Activated CD4-positive, alpha-beta T cell treated with anti-CD3 and anti-CD28 coated beads, Interleukin-2, amount 10 ng/mL, durations not matched to agents 7 days and 5 days (primary cell): Measurements from ENCODE around the gene CNTN5. TPM values are rescaled to one million over a fixed set of nuclear protein-coding genes. Genes with fewer than 3 reads are reported as not detected.

Experiments used
- CTCF ChIA-PET: fragments of 350-600 bp; sonication (Branson Sonifier 250); formaldehyde crosslinking; loops from one replicate; lab custom pipeline; 2021; ENCODE audit warnings: antibody characterized with exemption; lab: Charles Lee
- POLR2A ChIA-PET: fragments of 350-600 bp; sonication (Branson Sonifier 250); formaldehyde crosslinking; loops from one replicate; lab custom pipeline; 2021; ENCODE audit warnings: antibody characterized with exemption; lab: Charles Lee
- DNase-seq: peaks from one replicate; pipeline ENCODE4 v3.0.0-alpha.2; 2020
- H3K27ac Mint-ChIP-seq: one replicate; pipeline ENCODE4 v1.8.0; 2021; ENCODE audit warnings: mild to moderate bottlenecking, moderate library complexity, mixed read lengths
- H3K27me3 Mint-ChIP-seq: one replicate; pipeline ENCODE4 v1.8.0; 2021; ENCODE audit warnings: mixed read lengths
- H3K36me3 Mint-ChIP-seq: one replicate; pipeline ENCODE4 v1.8.0; 2021; ENCODE audit warnings: low read depth, mixed read lengths
- H3K4me1 Mint-ChIP-seq: one replicate; pipeline ENCODE4 v1.8.0; 2021; ENCODE audit warnings: mixed read lengths
- H3K4me3 Mint-ChIP-seq: one replicate; pipeline ENCODE4 v1.8.0; 2021; ENCODE audit warnings: mild to moderate bottlenecking, moderate library complexity, mixed read lengths
- H3K9me3 Mint-ChIP-seq: one replicate; pipeline ENCODE4 v1.8.0; 2021; ENCODE audit warnings: mixed read lengths
- total RNA-seq, 2 experiments: library from RNA; stranded (reverse); gene quantifications; one replicate each; pipeline ENCODE4 v1.2.3, GENCODE V29; 2021

CNTN5 gene
- total RNA-seq, 2 experiments from 2014 or later, result not detected

GRCh38 chr11:99584830-99585229, 564.1 kb downstream of the CNTN5 start:
- Mint-ChIP-seq H3K4me1 (no peaks in the 10 kb centered on the region), H3K27me3 (no peaks in the 10 kb centered on the region), H3K27ac (no peak overlapping the region), H3K4me3 (no peak overlapping the region), H3K36me3 (no peaks in the 10 kb centered on the region), H3K9me3 (peaks cover 4% of the 10 kb centered on the region)
- ChIA-PET POLR2A (no interaction called here), CTCF (no interaction called here)
- no peak for DNase-seq

GRCh38 chr11:99585606-99586005, 564.9 kb downstream of the CNTN5 start:
- peaks cover 4% of the 10 kb centered on the region for H3K9me3 Mint-ChIP-seq
- DNase-seq, result no peak
- no peaks in the 10 kb centered on the region for H3K4me1 Mint-ChIP-seq
- CTCF ChIA-PET, result no interaction called here
- H3K27ac Mint-ChIP-seq, result no peak overlapping the region
- H3K36me3 Mint-ChIP-seq, result no peaks in the 10 kb centered on the region
- no peak overlapping the region for H3K4me3 Mint-ChIP-seq
- POLR2A ChIA-PET, result no interaction called here
- H3K27me3 Mint-ChIP-seq, result no peaks in the 10 kb centered on the region

- no peaks in the 10 kb centered on the region for H3K27me3 Mint-ChIP-seq
- POLR2A ChIA-PET, result no interaction called here
- no peaks in the 10 kb centered on the region for H3K36me3 Mint-ChIP-seq
- H3K9me3 Mint-ChIP-seq, result peaks cover 3% of the 10 kb centered on the region
- H3K4me3 Mint-ChIP-seq, result no peak overlapping the region
- no peak overlapping the region for H3K27ac Mint-ChIP-seq
- DNase-seq, result no peak
- H3K4me1 Mint-ChIP-seq, result no peaks in the 10 kb centered on the region
- CTCF ChIA-PET, result no interaction called here
Measured at GRCh38 chr11:99589771-99590170, 569.0 kb downstream of the CNTN5 start.

GRCh38 chr11:99592266-99592665, 571.5 kb downstream of the CNTN5 start:
- no peak for DNase-seq
- Mint-ChIP-seq H3K4me3 (no peak overlapping the region), H3K36me3 (no peaks in the 10 kb centered on the region), H3K4me1 (no peaks in the 10 kb centered on the region), H3K9me3 (peaks cover 3% of the 10 kb centered on the region), H3K27ac (no peak overlapping the region), H3K27me3 (no peaks in the 10 kb centered on the region)
- ChIA-PET POLR2A (no interaction called here), CTCF (no interaction called here)

- Mint-ChIP-seq H3K27ac (no peak overlapping the region), H3K36me3 (no peaks in the 10 kb centered on the region), H3K9me3 (peaks cover 3% of the 10 kb centered on the region), H3K4me3 (no peak overlapping the region), H3K4me1 (no peaks in the 10 kb centered on the region), H3K27me3 (no peaks in the 10 kb centered on the region)
- POLR2A ChIA-PET, result no interaction called here
- CTCF ChIA-PET, result no interaction called here
- no peak for DNase-seq
Measured at GRCh38 chr11:99593197-99593596, 572.4 kb downstream of the CNTN5 start.

GRCh38 chr11:99601179-99601578, 580.4 kb downstream of the CNTN5 start:
- no peak overlapping the region for H3K27ac Mint-ChIP-seq
- ChIA-PET CTCF (no interaction called here), POLR2A (no interaction called here)
- no peaks in the 10 kb centered on the region for H3K27me3 Mint-ChIP-seq
- no peaks in the 10 kb centered on the region for H3K4me1 Mint-ChIP-seq
- H3K9me3 Mint-ChIP-seq, result peaks cover 3% of the 10 kb centered on the region
- DNase-seq, result no peak
- no peak overlapping the region for H3K4me3 Mint-ChIP-seq
- H3K36me3 Mint-ChIP-seq, result no peaks in the 10 kb centered on the region

GRCh38 chr11:99614352-99614751, 593.6 kb downstream of the CNTN5 start:
- Mint-ChIP-seq H3K4me3 (no peak overlapping the region), H3K27ac (no peak overlapping the region), H3K4me1 (no peaks in the 10 kb centered on the region), H3K9me3 (no peaks in the 10 kb centered on the region), H3K27me3 (no peaks in the 10 kb centered on the region), H3K36me3 (no peaks in the 10 kb centered on the region)
- ChIA-PET POLR2A (no interaction called here), CTCF (no interaction called here)
- no peak for DNase-seq

GRCh38 chr11:99630629-99631028, 609.9 kb downstream of the CNTN5 start:
- H3K36me3 Mint-ChIP-seq, result no peaks in the 10 kb centered on the region

GRCh38 chr11:99631618-99632017, 610.9 kb downstream of the CNTN5 start:
- POLR2A ChIA-PET, result no interaction called here
- H3K4me3 Mint-ChIP-seq, result no peak overlapping the region
- no peaks in the 10 kb centered on the region for H3K4me1 Mint-ChIP-seq
- no peaks in the 10 kb centered on the region for H3K9me3 Mint-ChIP-seq
- CTCF ChIA-PET, result interaction anchor here (1.0 kb wide), 1 partner anchor 20 kb away, joined by 3 read pairs; no protein-coding TSS in a partner anchor
- H3K27me3 Mint-ChIP-seq, result no peaks in the 10 kb centered on the region
- H3K36me3 Mint-ChIP-seq, result no peaks in the 10 kb centered on the region
- DNase-seq, result no peak
- H3K27ac Mint-ChIP-seq, result no peak overlapping the region

More at GRCh38 chr11:99630629-99631028, 609.9 kb downstream of the CNTN5 start:
- H3K27ac Mint-ChIP-seq, result no peak overlapping the region
- H3K9me3 Mint-ChIP-seq, result no peaks in the 10 kb centered on the region
- POLR2A ChIA-PET, result no interaction called here
- CTCF ChIA-PET, result no interaction called here
- DNase-seq, result no peak
- no peaks in the 10 kb centered on the region for H3K4me1 Mint-ChIP-seq
- no peaks in the 10 kb centered on the region for H3K27me3 Mint-ChIP-seq
- no peak overlapping the region for H3K4me3 Mint-ChIP-seq

- CTCF ChIA-PET, result no interaction called here
- Mint-ChIP-seq H3K27me3 (no peaks in the 10 kb centered on the region), H3K4me3 (no peak overlapping the region), H3K4me1 (no peaks in the 10 kb centered on the region), H3K9me3 (peaks cover 3% of the 10 kb centered on the region), H3K27ac (no peak overlapping the region), H3K36me3 (no peaks in the 10 kb centered on the region)
- DNase-seq, result no peak
- POLR2A ChIA-PET, result no interaction called here
Measured at GRCh38 chr11:99632969-99633368, 612.2 kb downstream of the CNTN5 start.

GRCh38 chr11:99634581-99634980, 613.8 kb downstream of the CNTN5 start:
- Mint-ChIP-seq H3K4me3 (no peak overlapping the region), H3K36me3 (no peaks in the 10 kb centered on the region), H3K4me1 (no peaks in the 10 kb centered on the region), H3K27ac (no peak overlapping the region), H3K27me3 (no peaks in the 10 kb centered on the region), H3K9me3 (peaks cover 3% of the 10 kb centered on the region)
- ChIA-PET POLR2A (interaction anchor here (0.7 kb wide), 1 partner anchor 58 kb away, joined by 3 read pairs; no protein-coding TSS in a partner anchor), CTCF (no interaction called here)
- DNase-seq, result no peak

GRCh38 chr11:99638073-99638553, 617.4 kb downstream of the CNTN5 start:
- Mint-ChIP-seq H3K9me3 (peaks cover 3% of the 10 kb centered on the region), H3K4me3 (no peak overlapping the region), H3K36me3 (no peaks in the 10 kb centered on the region), H3K27ac (no peak overlapping the region), H3K27me3 (no peaks in the 10 kb centered on the region), H3K4me1 (no peaks in the 10 kb centered on the region)
- POLR2A ChIA-PET, result no interaction called here
- CTCF ChIA-PET, result no interaction called here
- DNase-seq, result no peak

GRCh38 chr11:99640671-99641070, 619.9 kb downstream of the CNTN5 start:
- no peak overlapping the region for H3K4me3 Mint-ChIP-seq
- peaks cover 6% of the 10 kb centered on the region for H3K9me3 Mint-ChIP-seq
- H3K4me1 Mint-ChIP-seq, result no peaks in the 10 kb centered on the region

GRCh38 chr11:99645934-99646333, 625.2 kb downstream of the CNTN5 start:
- CTCF ChIA-PET, result no interaction called here

More at GRCh38 chr11:99640671-99641070, 619.9 kb downstream of the CNTN5 start:
- no peaks in the 10 kb centered on the region for H3K27me3 Mint-ChIP-seq
- DNase-seq, result no peak
- ChIA-PET CTCF (no interaction called here), POLR2A (no interaction called here)
- H3K27ac Mint-ChIP-seq, result no peak overlapping the region
- H3K36me3 Mint-ChIP-seq, result no peaks in the 10 kb centered on the region

More at GRCh38 chr11:99645934-99646333, 625.2 kb downstream of the CNTN5 start:
- POLR2A ChIA-PET, result no interaction called here
- Mint-ChIP-seq H3K4me3 (no peak overlapping the region), H3K9me3 (peaks cover 3% of the 10 kb centered on the region), H3K4me1 (no peaks in the 10 kb centered on the region), H3K27me3 (no peaks in the 10 kb centered on the region), H3K36me3 (no peaks in the 10 kb centered on the region), H3K27ac (no peak overlapping the region)
- DNase-seq, result no peak
